NOMO-1 treated with DMSO at 0.1 percent for 48 hours (cell line): Measurements from ENCODE around the gene SNX2.
"Not testable (repeated sequence)": the region's sequence is repeated elsewhere in the genome, so short reads cannot be mapped to it uniquely, and the experiment has no call there.

Experiments
- DNase-seq: peaks from one replicate; lab custom pipeline; 2025; ENCODE audit not compliant: unreplicated experiment; lab: John Stamatoyannopoulos, UW

Gene SNX2

GRCh38 chr5:122842016-122842580, 67.2 kb downstream of the SNX2 start:
- DNase-seq = no peak

- DNase-seq = no peak
These were observed 69.4 kb downstream of the SNX2 start for GRCh38 chr5:122844136-122844909.

- no peak for DNase-seq
These were observed 70.0 kb downstream of the SNX2 start for GRCh38 chr5:122844910-122845228.

GRCh38 chr5:122845229-122846050, 70.6 kb downstream of the SNX2 start, which contains the start of gene SNX24:
Gene SNX24 (plus strand): TSS chr5:122845613. CDS start chr5:122845634, 21 bp downstream.
- peak; percentile 64 for DNase-seq

GRCh38 chr5:122846051-122846550, 71.2 kb downstream of the SNX2 start:
- DNase-seq = no peak

- DNase-seq = no peak
These were observed 72.8 kb downstream of the SNX2 start for GRCh38 chr5:122847687-122848081.

- peak; percentile 45 for DNase-seq
These were observed 74.9 kb downstream of the SNX2 start for GRCh38 chr5:122849771-122850170.

GRCh38 chr5:122857538-122857937, 82.7 kb downstream of the SNX2 start:
- DNase-seq = not testable (repeated sequence)

GRCh38 chr5:122858451-122858850, 83.6 kb downstream of the SNX2 start:
- no peak for DNase-seq

GRCh38 chr5:122863240-122863639, 88.4 kb downstream of the SNX2 start:
- no peak for DNase-seq

GRCh38 chr5:122863721-122864120, 88.8 kb downstream of the SNX2 start:
- DNase-seq = no peak

GRCh38 chr5:122864400-122864799, 89.5 kb downstream of the SNX2 start:
- no peak for DNase-seq

GRCh38 chr5:122864842-122865241, 90.0 kb downstream of the SNX2 start:
- DNase-seq = no peak

- peak; percentile 10 for DNase-seq
These were observed 95.5 kb downstream of the SNX2 start for GRCh38 chr5:122870219-122870856.

GRCh38 chr5:122871661-122872060, 96.8 kb downstream of the SNX2 start:
- DNase-seq = no peak

- no peak for DNase-seq
These were observed 99.4 kb downstream of the SNX2 start for GRCh38 chr5:122874179-122874875.

GRCh38 chr5:122877518-122877917, 102.6 kb downstream of the SNX2 start:
- DNase-seq = peak; percentile 73

GRCh38 chr5:122879076-122879475, 104.2 kb downstream of the SNX2 start:
- DNase-seq = no peak
